ENCODE results near the gene ACOT2.

Gene ACOT2

GRCh38 chr14:73613046-73613383 is 44.0 kb downstream of the ACOT2 start:
- no peak for DNase-seq (ENCODE audit: extremely low read depth in 1 of 2, low read depth in 1 of 2)

DNA sequence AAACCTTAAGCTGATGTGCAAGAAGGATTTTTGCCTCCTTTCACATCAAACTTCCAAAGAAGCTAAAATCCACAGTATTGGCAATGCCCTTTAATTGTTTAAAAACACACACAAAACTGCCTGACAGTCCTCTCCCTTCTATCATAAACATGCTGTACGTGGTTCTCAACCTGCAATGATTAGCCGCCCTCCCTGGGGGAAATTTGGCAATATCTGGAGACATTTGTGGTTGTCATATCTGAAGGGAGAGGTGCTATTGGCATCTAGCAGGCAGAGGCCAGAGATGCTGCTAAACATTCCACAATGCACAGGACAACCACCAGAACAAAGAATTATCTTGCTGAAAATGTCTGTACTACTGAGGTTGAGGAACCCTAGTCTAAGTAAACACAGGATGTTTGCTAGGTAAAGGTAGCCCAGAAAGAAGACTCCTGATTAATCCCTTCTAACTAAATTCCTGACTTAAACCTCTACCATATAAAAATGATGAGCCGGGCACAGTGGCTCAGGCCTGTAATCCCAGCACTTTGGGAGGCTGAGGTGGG is 44.5 kb downstream of the ACOT2 start:
- DNase-seq (ENCODE audit: extremely low read depth in 1 of 2, low read depth in 1 of 2), result no peak

DNA sequence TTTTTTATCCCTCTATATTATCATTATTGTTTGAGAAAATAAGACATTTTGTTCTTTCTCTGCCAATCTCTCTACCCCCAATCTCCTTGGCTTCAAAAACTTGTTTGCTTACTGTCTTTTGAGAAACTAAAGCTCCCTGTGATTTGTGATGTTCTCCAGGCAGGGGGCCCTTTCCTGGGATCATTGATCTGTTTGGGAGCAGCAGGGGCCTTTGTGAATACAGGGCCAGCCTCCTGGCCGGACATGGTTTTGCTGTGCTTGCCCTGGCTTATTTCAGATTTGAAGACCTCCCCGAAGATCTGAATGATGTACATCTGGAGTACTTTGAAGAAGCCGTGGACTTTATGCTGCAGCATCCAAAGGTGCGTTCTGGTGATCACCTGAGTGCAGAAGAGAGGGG is 47.8 kb downstream of the ACOT2 start:
- DNase-seq (ENCODE audit: extremely low read depth in 1 of 2, low read depth in 1 of 2), result no peak

DNA sequence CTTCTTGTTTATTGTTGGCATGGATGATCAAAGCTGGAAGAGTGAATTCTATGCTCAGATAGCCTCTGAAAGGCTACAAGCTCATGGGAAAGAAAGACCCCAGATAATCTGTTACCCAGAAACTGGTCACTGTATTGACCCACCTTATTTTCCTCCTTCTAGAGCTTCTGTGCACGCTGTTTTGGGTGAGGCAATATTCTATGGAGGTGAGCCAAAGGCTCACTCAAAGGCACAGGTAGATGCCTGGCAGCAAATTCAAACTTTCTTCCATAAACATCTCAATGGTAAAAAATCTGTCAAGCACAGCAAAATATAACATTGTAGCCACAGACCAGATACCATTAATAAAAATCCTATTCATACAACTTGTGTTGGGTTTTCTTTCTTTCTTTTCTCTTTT is 50.5 kb downstream of the ACOT2 start:
- no peak for DNase-seq (ENCODE audit: extremely low read depth in 1 of 2, low read depth in 1 of 2)

DNA sequence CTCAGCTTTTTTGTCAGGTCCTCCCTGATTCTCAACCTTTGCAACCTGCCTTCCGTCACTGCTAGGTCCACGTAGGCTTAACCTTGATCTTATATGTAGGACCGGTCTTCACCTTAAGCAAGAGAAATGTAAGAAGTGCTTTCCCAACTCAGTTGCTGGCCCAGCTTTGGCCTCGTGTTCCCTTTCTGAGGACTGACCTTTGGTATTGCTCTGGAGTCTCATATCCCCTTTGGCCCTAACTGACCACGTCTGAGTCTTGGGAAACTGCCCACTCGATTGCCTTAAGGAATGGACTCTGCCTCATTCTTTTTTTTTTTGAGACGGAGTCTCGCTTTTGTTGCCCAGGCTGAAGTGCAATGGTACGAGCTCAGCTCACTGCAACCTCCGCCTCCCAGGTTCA is 51.3 kb downstream of the ACOT2 start:
- no peak for DNase-seq (ENCODE audit: extremely low read depth in 1 of 2, low read depth in 1 of 2)

DNA sequence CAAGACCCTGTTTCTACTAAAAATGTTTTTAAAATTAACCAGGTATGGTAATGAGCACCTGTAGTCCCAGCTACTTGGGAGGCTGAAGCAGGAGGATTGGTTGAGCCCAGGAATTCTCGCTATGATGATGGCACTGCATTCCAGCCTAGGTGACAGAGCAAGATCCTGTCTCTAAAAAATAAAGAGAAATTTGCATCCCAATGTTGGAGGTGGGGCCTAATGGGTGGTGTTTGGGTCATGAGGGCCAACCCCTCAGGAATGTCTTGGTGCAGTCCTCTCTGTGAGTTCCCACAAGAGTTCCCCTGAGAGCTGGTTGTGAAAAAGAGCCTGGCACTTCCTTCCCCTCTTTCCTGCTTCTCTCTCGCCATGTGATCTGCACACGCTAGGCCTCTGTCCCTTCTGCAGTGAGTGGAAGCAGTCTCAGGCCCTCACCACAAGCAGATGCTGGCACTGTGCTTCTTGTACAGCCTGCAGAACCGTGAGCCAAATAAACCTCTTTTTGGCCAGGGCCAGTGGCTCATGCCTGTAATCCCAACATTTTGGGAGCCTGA is 54.6 kb downstream of the ACOT2 start:
- no peak for DNase-seq (ENCODE audit: extremely low read depth in 1 of 2, low read depth in 1 of 2)

All from activated CD8-positive, alpha-beta memory T cell treated with anti-CD3 and anti-CD28 coated beads for 1 hour (primary cell).